HS-27A (cell line): Measurements from ENCODE around the gene MBP.

ENCODE experiments used
- DNase-seq: peaks from one replicate; pipeline ENCODE4 v3.0.0-alpha.2; 2012; ENCODE audit warnings: low read depth, missing footprints

Gene MBP

GRCh38 chr18:77114415-77115191 is 18.0 kb downstream of the MBP start:
- DNase-seq = no peak

- no peak for DNase-seq
Measured at GRCh38 chr18:77114152-77114414, 18.5 kb downstream of the MBP start.

- no peak for DNase-seq
Measured at GRCh38 chr18:77113361-77114151, 19.0 kb downstream of the MBP start.

DNA sequence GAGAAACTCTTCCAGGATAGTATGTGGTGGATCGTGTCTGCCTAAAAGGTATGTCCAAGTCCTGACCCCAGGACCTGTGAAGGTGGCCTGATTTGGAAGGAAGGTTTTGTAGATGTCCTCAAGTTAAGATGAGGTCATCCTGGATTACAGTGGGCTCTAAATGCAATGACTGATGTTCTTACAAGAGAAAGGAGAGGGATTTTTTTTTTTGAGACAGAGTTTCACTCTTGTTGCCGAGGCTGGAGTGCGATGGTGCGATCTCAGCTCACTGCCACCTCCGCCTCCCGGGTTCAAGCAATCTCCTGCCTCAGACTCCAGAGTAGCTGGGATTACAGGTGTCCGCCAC is 19.9 kb downstream of the MBP start:
- DNase-seq = no peak

- DNase-seq = no peak
Measured at GRCh38 chr18:77111951-77112746, 20.4 kb downstream of the MBP start.

- DNase-seq = no peak
Measured at GRCh38 chr18:77111449-77111848, 21.1 kb downstream of the MBP start.

- DNase-seq = no peak
Measured at GRCh38 chr18:77110936-77111335, 21.6 kb downstream of the MBP start.

DNA sequence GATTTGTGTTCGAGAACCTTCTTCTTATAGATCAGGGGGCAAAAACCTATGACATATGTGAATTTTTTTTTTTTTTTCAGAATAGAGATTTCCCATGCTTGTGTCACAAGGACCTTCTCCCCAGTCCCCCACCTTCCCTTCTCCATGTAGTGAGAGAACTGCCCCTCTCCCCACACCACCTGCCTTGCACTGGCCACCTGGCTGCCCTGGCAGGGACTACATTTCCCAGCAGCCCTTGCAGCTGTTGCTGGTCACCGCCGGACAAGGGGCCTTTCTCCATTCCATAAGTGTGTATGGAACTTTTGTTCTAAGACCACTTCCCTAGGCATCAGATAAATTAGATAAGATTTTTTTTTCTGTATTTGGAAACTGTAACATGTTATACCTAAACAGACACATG is 22.2 kb downstream of the MBP start:
- no peak for DNase-seq

- DNase-seq = no peak
Measured at GRCh38 chr18:77109648-77110019, 22.9 kb downstream of the MBP start.

DNA sequence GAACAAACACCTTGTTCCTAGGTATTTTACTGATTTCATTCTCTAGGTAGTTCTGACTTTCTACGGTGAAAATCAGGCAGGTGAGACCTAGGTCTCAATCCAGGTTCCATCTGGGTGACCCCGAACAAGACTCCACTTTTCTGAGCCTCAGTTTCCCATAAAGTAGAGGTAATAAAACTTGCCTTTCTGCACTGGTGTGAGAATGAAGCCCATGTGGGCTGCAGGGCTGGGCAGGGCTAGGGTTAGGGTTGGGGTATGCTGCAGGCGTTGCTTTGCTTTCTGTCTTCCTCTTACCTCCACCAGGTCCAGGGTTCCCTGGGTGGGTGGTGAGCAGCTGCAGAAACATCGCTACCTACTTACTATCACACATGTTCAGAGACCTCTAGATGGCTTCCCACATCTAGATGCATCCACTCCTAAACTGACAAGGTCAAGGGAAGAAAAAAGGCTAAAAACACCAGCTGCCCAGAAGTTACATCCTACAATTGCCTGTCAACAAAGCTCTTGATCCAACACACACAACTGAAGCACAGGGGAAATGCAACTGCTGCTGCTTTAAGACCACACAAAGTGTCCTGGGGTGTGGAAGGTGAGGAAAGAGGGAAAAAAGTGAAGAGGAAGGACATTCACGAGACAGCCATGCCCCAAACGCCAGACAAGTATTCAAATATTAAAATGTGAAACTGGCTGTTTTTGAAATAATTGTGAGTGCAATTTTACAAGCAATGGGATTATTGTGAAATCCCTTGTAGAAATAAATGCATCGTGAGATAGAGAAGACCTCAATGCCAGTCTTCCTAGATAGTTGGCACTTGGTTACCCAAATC is 23.5 kb downstream of the MBP start:
- no peak for DNase-seq

DNA sequence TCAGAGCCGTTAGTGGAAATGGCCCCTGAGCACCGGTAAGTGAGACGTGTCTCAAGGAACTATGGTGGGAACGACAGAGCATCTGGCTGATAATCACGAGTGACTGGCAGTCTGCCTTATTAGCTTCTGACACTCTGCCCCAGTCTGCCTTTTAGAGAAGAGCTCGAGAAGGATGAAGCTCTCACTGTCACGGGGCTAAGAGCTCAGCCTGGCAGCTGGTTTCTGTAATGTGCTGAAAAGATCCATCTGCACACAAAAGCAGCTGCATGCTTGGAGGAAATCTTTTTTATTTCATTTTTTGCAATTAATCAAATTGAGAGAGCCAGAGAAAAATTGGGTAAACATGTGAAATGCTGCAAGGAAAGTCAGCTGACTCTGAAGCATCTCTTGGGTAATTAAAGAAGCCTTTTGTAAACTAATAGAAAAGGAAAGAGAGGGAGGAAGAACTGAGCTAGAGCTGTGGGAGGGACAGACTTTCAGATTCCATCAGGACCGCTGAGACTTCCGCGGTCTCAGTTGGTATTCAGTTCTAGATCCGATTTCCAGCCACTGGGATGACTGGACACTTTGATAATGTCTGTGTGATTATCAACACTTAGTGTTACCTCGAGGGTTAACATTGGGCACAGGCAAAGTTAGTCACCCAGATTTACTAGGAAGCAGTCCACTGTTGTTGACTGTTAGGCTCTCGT is 24.4 kb downstream of the MBP start:
- no peak for DNase-seq

GRCh38 chr18:77107292-77107691 is 25.3 kb downstream of the MBP start:
- no peak for DNase-seq

DNA sequence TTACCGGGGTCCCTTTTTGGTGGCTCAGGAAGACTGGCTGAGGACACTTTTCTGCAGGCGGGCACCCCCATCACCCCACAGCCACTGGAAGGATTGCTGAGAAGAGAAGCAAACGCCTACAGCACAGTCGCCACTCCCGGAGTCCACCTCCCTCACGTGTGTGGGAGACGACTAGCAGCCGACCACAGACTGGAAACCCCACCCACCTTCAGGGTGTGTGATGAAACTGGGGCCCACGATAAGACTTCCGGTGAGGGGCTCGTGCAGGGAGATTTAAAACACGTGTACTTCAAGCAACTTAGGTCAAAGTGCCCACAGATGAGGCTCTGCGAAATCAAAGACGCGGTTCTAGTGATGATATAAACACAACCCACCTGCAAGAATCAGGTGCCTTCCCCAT is 26.3 kb downstream of the MBP start:
- no peak for DNase-seq

DNA sequence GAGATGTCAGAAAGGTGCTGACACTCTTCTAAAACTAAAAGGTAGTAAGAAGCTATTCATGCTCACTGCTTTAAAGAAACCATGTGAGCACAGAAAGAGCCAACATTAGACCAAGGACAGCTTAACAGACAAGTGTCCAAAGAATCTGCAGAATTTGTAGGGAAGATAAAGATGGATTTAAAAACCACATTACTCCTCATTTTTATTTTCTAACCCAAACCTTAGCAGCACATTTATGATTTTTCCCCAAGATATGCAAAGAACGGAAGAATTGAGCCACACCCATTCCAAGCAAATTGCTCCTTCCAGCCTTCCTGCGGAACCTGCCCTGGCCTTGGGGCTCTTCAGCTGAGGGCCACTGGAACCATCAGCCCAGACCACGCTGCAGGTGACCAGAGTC is 26.9 kb downstream of the MBP start:
- no peak for DNase-seq

- no peak for DNase-seq
Measured at GRCh38 chr18:77105028-77105427, 27.6 kb downstream of the MBP start.

DNA sequence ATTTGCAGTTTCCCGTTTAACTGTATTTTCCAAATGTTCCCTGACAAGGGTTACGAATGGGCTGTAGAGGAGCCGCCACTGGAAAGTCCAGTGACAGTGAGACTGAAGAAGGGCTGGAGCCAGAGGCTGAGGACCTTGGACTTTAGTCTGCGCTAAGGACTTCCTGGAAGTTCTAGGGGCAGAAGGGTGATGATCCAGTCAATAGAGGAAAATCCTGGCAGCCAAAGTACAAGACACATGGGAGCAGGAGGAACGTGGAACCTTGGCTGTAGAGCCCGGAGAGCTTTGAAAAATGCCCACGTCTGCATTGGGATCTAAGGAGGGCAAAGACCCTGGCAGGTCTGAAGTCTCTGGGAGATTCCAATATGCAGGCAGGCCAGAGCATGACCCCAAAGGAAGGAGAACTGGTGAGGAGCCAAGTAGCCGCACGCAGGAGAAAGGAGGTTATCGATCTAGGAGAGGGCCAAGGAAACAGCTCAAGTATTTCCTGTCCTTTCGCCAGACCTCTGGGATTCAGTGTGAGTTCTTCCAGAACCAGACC is 28.5 kb downstream of the MBP start:
- no peak for DNase-seq

DNA sequence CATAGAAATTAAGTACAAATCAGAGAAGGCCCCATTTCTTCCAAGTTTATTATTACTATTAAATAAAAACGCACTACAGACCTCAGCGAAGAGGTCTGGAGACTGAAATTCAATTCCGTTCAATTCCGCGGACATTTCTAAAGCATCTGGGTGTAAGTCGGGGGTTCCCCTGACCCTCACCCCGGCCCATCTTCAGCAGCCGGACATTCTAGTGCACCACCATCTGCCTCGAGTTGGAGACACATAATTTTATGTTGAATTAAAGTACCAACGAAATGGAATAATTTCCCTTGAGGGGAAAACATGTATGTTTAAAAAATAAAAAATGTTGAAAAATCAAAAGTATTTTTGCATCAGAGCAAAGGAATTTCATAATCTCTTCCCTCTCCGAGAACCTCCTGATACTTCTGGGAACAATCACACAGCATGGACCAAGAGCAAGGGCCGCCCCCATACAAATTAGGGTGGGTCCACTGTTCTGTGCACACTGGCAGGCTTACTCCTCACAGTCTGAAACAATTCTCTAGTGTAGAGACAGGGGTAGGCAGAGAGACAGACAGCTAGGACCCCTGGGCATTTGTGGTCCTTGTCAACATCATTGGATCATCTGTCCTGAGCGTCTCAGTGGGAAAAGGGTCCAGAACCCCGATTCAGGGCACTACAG is 29.3 kb downstream of the MBP start:
- no peak for DNase-seq

DNA sequence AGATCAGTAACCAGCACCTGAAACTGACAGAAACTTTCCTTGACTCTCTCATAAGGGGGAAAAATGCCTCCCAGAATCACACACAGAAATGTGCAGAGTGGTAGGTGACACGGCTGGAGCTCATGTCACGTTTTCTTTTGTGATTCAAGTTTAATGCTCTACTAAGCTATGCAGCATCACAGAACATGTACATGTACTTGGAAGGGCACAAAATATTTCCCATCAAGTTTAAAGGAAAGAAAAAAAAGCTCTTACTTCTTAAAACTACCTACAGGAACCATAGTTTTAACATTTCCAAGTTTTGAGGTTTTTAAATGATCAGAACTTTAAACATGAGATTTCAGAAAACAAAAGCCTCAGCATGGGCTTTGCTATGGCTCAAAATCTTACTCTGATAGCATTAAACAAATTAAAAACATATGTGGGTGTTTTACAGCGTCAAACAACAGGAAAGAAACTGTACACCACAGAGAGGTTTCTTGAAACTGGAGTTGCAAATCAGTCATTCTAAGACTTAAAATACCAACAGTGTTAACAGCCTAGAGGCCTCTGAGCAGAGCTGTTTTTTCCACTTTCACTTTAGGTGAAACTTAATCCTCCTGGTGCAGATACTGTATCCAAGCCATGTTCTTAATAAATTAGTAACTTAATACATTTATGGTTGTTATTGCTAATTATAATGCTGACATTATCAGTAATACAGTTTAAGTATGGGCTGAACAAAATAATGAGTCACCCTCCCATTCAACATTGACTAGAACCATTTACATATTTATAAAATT is 30.1 kb downstream of the MBP start:
- no peak for DNase-seq

- peak; percentile 97 for DNase-seq
Measured at GRCh38 chr18:77101410-77102258, 30.9 kb downstream of the MBP start.
